SK-N-SH (cell line): ENCODE data around the gene OR51L1. TPM values are rescaled to one million over a fixed set of nuclear protein-coding genes. Genes with fewer than 3 reads are reported as not detected.

ENCODE experiments used
- CTCF ChIA-PET: fragments of 300-600, 350-600 bp; formaldehyde crosslinking; extraction: SDS; loops from one replicate; lab custom pipeline; 2021; lab: Yijun Ruan, JAX
- POLR2A ChIA-PET: fragments of 350-600 bp; sonication (Branson Sonifier 250); formaldehyde crosslinking; extraction: SDS; loops from one replicate; lab custom pipeline; 2020; ENCODE audit warnings: antibody characterized with exemption, inconsistent platforms; lab: Yijun Ruan, JAX
- DNase-seq: peaks from one replicate; pipeline ENCODE4 v3.0.0; 2012
- H2AFZ ChIP-seq: fragments of 200-600 bp; sonication (generic); 2 replicates; pipeline ENCODE4 v1.8.1; 2016; ENCODE audit warnings: antibody characterized with exemption, mild to moderate bottlenecking, low read depth
- H3F3A ChIP-seq: fragments of 200-600 bp; sonication (generic); replicated peaks from 2 replicates; pipeline ENCODE3; 2016; ENCODE audit warnings: antibody characterized with exemption, mild to moderate bottlenecking; ENCODE audit not compliant: insufficient read depth
- H3K27ac ChIP-seq, 2 experiments: fragments of 200-500 bp in 1 of 2; fragments of 200-600 bp in 1 of 2; sonication (Bioruptor generic) in 1 of 2; sonication (generic), shearing (Covaris generic) in 1 of 2; 2 replicates each; pipeline versions ENCODE4 v1.5.1 to v1.6.1; 2014 to 2016; ENCODE audit warnings: low read depth in 2 of 2, inconsistent platforms in 1 of 2, low read length in 1 of 2, mild to moderate bottlenecking in 1 of 2, mixed read lengths in 1 of 2
- H3K27me3 ChIP-seq: fragments of 200-600 bp; sonication (generic), shearing (Covaris generic); 2 replicates; pipeline ENCODE4 v1.6.1; 2016; ENCODE audit warnings: mixed run types; ENCODE audit not compliant: insufficient read depth
- H3K36me3 ChIP-seq, 2 experiments: fragments of 200-500 bp in 1 of 2; fragments of 200-600 bp in 1 of 2; sonication (Bioruptor generic) in 1 of 2; sonication (generic) in 1 of 2; replicated peaks in 1 of 2; 2 replicates each; pipeline versions ENCODE3 to v1.5.1; 2014 to 2016; ENCODE audit warnings: low read length in 1 of 2, mild to moderate bottlenecking in 1 of 2; ENCODE audit not compliant: insufficient read depth in 2 of 2, control insufficient read depth in 1 of 2
- H3K4me1 ChIP-seq, 2 experiments: fragments of 200-500 bp in 1 of 2; fragments of 200-600 bp in 1 of 2; sonication (Bioruptor generic) in 1 of 2; sonication (generic), shearing (Covaris generic) in 1 of 2; 2 replicates each; pipeline versions ENCODE4 v1.5.1 to v1.6.1; 2014 to 2016; ENCODE audit warnings: low read depth in 1 of 2, low read length in 1 of 2, mixed run types in 1 of 2; ENCODE audit not compliant: insufficient read depth in 2 of 2, control insufficient read depth in 1 of 2
- H3K4me2 ChIP-seq: fragments of 200-600 bp; sonication (generic), shearing (Covaris generic); 2 replicates; pipeline ENCODE4 v1.6.1; 2017; ENCODE audit warnings: mixed run types
- H3K4me3 ChIP-seq, 2 experiments: fragments of 200-500 bp in 1 of 2; fragments of 200-600 bp in 1 of 2; sonication (Bioruptor generic) in 1 of 2; sonication (generic), shearing (Covaris generic) in 1 of 2; 2 replicates each; pipeline versions ENCODE4 v1.5.1 to v1.8.1; 2014 to 2016; ENCODE audit warnings: low read depth in 2 of 2, inconsistent platforms in 1 of 2, low read length in 1 of 2, mild to moderate bottlenecking in 1 of 2, mixed read lengths in 1 of 2, moderate library complexity in 1 of 2
- H3K79me2 ChIP-seq: fragments of 200-600 bp; sonication (generic); 2 replicates; pipeline ENCODE4 v1.8.1; 2017; ENCODE audit warnings: mild to moderate bottlenecking; ENCODE audit not compliant: insufficient read depth
- H3K9ac ChIP-seq: fragments of 200-600 bp; sonication (generic); 2 replicates; pipeline ENCODE4 v1.6.1; 2017; ENCODE audit warnings: mixed run types
- H3K9me2 ChIP-seq: fragments of 200-600 bp; sonication (generic); 2 replicates; pipeline ENCODE4 v1.6.1; 2017; ENCODE audit warnings: mixed run types
- H3K9me3 ChIP-seq: fragments of 200-600 bp; sonication (generic); 2 replicates; pipeline ENCODE4 v1.6.1; 2017; ENCODE audit warnings: mixed run types, mild to moderate bottlenecking, moderate library complexity
- H4K20me1 ChIP-seq: fragments of 200-600 bp; sonication (generic); 2 replicates; pipeline ENCODE4 v1.6.1; 2017; ENCODE audit warnings: mild to moderate bottlenecking, mixed run types; ENCODE audit not compliant: insufficient read depth
- MXI1 ChIP-seq: IDR thresholded peaks from 2 replicates; pipeline ENCODE4 v1.6.1; 2012; ENCODE audit warnings: mild to moderate bottlenecking, low read depth, low read length, improper control_type of control experiment
- TEAD4 ChIP-seq: IDR thresholded peaks from 2 replicates; pipeline ENCODE4 v1.4.0; 2012; ENCODE audit warnings: mild to moderate bottlenecking, borderline replicate concordance; ENCODE audit not compliant: insufficient read depth
- USF2 ChIP-seq: fragments of 150-350 bp; IDR thresholded peaks from 2 replicates; pipeline ENCODE4 v1.6.1; 2017; ENCODE audit warnings: antibody characterized with exemption, low read length, low read depth, borderline replicate concordance
- WGBS: methylation state at CpG from one replicate; pipeline ENCODE4 v1.1.6; 2017; ENCODE audit warnings: low lambda C conversion rate; 5-methylcytosine and 5-hydroxymethylcytosine counted together
- polyA plus RNA-seq, 3 experiments: library from polyadenylated mRNA; depleted of rRNA; stranded (reverse); fragments of >200 nt; gene quantifications; 2 replicates each; pipeline ENCODE4 v1.2.3, GENCODE V29; 2012

OR51L1 gene
- polyA plus RNA-seq, 1 of the 3 experiments (the other 2 are of a cell fraction) = not detected

DNA sequence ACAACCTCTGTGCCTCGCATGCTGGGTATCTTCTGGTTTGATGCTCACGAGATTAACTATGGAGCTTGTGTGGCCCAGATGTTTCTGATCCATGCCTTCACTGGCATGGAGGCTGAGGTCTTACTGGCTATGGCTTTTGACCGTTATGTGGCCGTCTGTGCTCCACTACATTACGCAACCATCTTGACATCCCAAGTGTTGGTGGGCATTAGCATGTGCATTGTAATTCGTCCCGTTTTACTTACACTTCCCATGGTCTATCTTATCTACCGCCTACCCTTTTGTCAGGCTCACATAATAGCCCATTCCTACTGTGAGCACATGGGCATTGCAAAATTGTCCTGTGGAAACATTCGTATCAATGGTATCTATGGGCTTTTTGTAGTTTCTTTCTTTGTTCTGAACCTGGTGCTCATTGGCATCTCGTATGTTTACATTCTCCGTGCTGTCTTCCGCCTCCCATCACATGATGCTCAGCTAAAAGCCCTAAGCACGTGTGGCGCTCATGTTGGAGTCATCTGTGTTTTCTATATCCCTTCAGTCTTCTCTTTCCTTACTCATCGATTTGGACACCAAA is 52.2 kb downstream of the OR51L1 start:
- TF ChIP-seq MXI1 (no peak), USF2 (no peak), TEAD4 (no peak)
- Histone ChIP-seq H3K36me3 (no peaks in the 10 kb centered on the region), H3K79me2 (no peaks in the 10 kb centered on the region), H2AFZ (no peak overlapping the region), H3F3A (no peaks in the 10 kb centered on the region), H3K27me3 (no peaks in the 10 kb centered on the region), H3K9me3 (no peaks in the 10 kb centered on the region), H4K20me1 (no peaks in the 10 kb centered on the region), H3K4me3 (no peak overlapping the region), H3K4me1 (no peaks in the 10 kb centered on the region), H3K27ac (no peak overlapping the region), H3K9me2 (no peaks in the 10 kb centered on the region), H3K4me2 (no peak overlapping the region), H3K9ac (no peak overlapping the region)
- 5% methylated on average over 15 of the region's 15 CpGs for WGBS
- POLR2A ChIA-PET = no interaction called here
- DNase-seq = no peak
- CTCF ChIA-PET = no interaction called here

Other genes with a start within 250 kb of the OR51L1 start
- not detected in 2 replicates for gene OR51F1, start 224.9 kb upstream of the OR51L1 start, polyA plus RNA-seq (2012; rRNA removed)
- gene OR52R1, start 190.5 kb upstream of the OR51L1 start, polyA plus RNA-seq (2012; rRNA removed) = not detected in 2 replicates
- not detected in 2 replicates for gene OR51F2, start 173.5 kb upstream of the OR51L1 start, polyA plus RNA-seq (2012; rRNA removed)
- gene OR51S1, start 145.6 kb upstream of the OR51L1 start, polyA plus RNA-seq (2012; rRNA removed) = not detected in 2 replicates
- not detected in 2 replicates for gene OR51T1, start 113.0 kb upstream of the OR51L1 start, polyA plus RNA-seq (2012; rRNA removed)
- gene OR51A7, start 91.1 kb upstream of the OR51L1 start, polyA plus RNA-seq (2012; rRNA removed) = not detected in 2 replicates
- gene OR51G2, start 75.5 kb upstream of the OR51L1 start, polyA plus RNA-seq (2012; rRNA removed) = not detected in 2 replicates
- not detected in 2 replicates for gene OR51G1, start 70.5 kb upstream of the OR51L1 start, polyA plus RNA-seq (2012; rRNA removed)
- not detected in 2 replicates for gene OR51A4, start 47.2 kb upstream of the OR51L1 start, polyA plus RNA-seq (2012; rRNA removed)
- gene OR51A2, start 39.1 kb upstream of the OR51L1 start, polyA plus RNA-seq (2012; rRNA removed) = not detected in 2 replicates
- not detected in 2 replicates for gene OR52J3, start 51.7 kb downstream of the OR51L1 start, polyA plus RNA-seq (2012; rRNA removed)
- not detected in 2 replicates for gene OR52E2, start 64.8 kb downstream of the OR51L1 start, polyA plus RNA-seq (2012; rRNA removed)
- gene OR52E1, start 74.7 kb downstream of the OR51L1 start, polyA plus RNA-seq (2012; rRNA removed) = not detected in 2 replicates
- gene OR52A5, start 143.5 kb downstream of the OR51L1 start, polyA plus RNA-seq (2012; rRNA removed) = not detected in 2 replicates
- gene OR52A1, start 159.9 kb downstream of the OR51L1 start, polyA plus RNA-seq (2012; rRNA removed) = not detected in 2 replicates
- not detected in 2 replicates for gene OR51V1, start 205.8 kb downstream of the OR51L1 start, polyA plus RNA-seq (2012; rRNA removed)
- gene HBB, start 232.2 kb downstream of the OR51L1 start, polyA plus RNA-seq (2012; rRNA removed) = not detected in 2 replicates
- not detected in 2 replicates for gene HBD, start 239.6 kb downstream of the OR51L1 start, polyA plus RNA-seq (2012; rRNA removed)